ENCODE measurements around the gene KCNG4. TPM values are rescaled to one million over a fixed set of nuclear protein-coding genes. Genes with fewer than 3 reads are reported as not detected.

The KCNG4 gene
- total RNA-seq, 1 experiment from 2014 or later, result not detected

GRCh38 chr16:84237994-84238750 lies 1.6 kb downstream of the KCNG4 start:
- Histone ChIP-seq H3K4me1 (replicated peaks) (no peaks in the 10 kb centered on the region), H3K27me3 (replicated peaks) (peaks cover 6% of the 10 kb centered on the region; the same call in 1 of the 2 replicates), H3K36me3 (no peaks in the 10 kb centered on the region), H3K9me3 (replicated peaks) (no peaks in the 10 kb centered on the region), H3K27ac (no peak overlapping the region), H3K4me3 (no peak overlapping the region)
- DNase-seq (ENCODE audit: low read depth in 1 of 2, low spot score in 2 of 2), result no peak

DNA sequence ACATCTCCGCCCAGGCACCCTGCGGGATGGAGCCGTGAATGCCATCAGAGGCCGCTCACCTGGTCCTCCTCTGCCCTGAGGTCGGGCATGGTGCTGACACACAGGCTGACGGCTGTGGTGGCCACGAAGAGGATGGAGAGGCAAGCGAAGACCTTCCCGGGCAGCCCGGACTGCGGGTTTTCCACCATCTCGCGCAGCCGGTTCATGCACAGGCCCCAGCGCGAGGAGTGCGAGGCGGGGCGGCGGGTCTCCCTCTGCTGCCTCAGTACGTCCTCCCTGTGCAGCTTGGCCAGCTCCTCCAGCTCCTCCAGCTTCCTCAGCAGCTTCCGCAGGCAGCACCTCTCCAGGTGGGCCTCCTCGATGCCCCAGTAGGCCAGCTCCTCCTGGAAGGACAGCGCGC lies 3.1 kb downstream of the KCNG4 start:
- no peak for DNase-seq (ENCODE audit: low read depth in 1 of 2, low spot score in 2 of 2)
- Histone ChIP-seq H3K9me3 (replicated peaks) (no peaks in the 10 kb centered on the region), H3K36me3 (no peaks in the 10 kb centered on the region), H3K4me1 (replicated peaks) (no peaks in the 10 kb centered on the region), H3K4me3 (no peak overlapping the region), H3K27me3 (replicated peaks) (peaks cover 6% of the 10 kb centered on the region; the same call in 1 of the 2 replicates), H3K27ac (no peak overlapping the region)

DNA sequence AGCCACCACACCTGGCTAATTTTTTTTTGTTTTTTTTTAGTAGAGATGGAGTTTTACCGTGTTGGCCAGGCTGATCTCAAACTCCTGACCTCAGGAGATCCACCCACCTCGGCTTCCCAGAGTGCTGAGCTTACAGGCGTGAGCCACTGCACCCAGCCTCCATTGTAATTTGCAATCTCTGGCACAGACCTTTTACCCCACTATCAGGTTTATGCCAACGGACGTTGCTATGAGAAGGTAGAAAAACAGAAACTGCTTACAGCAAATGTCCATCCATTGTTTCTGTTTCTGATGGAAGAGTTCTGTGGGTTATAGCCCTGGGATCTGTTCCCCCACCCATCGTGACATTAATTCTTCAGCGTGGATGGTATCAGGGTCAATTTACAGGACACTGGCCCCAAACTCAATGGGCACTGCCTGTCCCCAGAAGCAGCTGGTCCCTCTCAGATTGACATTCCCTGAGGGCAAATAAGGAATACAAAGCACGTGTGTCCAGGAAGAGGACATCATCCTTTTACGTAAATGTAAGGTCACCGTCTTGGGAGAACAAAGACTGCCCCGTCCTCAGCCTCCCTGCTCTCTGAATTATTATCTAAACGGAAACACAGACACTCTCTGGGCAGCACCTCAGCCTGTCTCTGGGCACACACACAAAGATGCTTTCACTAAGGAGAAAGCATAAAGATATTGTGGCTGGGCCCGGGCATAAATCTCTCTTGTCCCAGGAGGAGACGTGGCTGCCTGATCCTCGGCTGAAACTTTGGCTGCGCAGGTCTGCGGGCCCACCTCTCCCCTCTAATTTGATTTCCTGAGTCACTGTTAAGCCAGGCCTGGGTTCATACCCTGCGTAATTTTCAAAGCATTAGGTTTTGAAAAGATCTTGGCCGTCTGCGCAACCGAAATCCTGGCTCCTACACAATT lies 5.2 kb downstream of the KCNG4 start:
- no peaks in the 10 kb centered on the region for H3K36me3 ChIP-seq
- H3K27ac ChIP-seq, result no peak overlapping the region
- no peaks in the 10 kb centered on the region for H3K9me3 ChIP-seq (replicated peaks)
- H3K4me1 ChIP-seq (replicated peaks), result no peaks in the 10 kb centered on the region; the same call in 1 of the 2 replicates
- peaks cover 6% of the 10 kb centered on the region; the same call in 1 of the 2 replicates for H3K27me3 ChIP-seq (replicated peaks)
- H3K4me3 ChIP-seq, result no peak overlapping the region
- DNase-seq (ENCODE audit: low read depth in 1 of 2, low spot score in 2 of 2), result no peak

DNA sequence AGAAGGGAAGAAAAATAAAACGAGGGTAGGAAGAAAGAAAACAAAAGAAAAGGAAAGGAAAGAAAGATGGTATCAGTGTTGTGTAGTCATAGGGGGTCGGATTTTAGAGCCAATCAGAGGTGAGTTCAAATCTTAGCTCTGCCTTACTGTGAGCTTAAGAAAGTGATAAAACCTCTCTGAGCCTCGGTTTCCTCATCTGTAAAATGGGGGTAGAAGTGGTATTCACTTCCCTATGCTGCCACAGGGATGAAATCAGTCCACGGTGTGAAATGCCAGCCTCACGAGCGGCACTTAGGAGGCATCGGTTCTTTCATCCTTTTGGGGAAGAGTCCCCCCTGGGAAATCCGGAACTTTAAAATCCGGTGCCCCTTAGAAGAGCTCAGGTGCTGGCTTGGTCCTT lies 6.1 kb downstream of the KCNG4 start:
- H3K4me1 ChIP-seq (replicated peaks), result peaks cover 3% of the 10 kb centered on the region
- H3K27ac ChIP-seq, result no peak overlapping the region
- no peaks in the 10 kb centered on the region for H3K9me3 ChIP-seq (replicated peaks)
- no peak overlapping the region for H3K4me3 ChIP-seq
- DNase-seq (ENCODE audit: low read depth in 1 of 2, low spot score in 2 of 2), result no peak
- no peaks in the 10 kb centered on the region for H3K27me3 ChIP-seq (replicated peaks)
- no peaks in the 10 kb centered on the region for H3K36me3 ChIP-seq

- H3K27me3 ChIP-seq (replicated peaks), result no peaks in the 10 kb centered on the region
- no peak for DNase-seq (ENCODE audit: low read depth in 1 of 2, low spot score in 2 of 2)
- peaks cover 11% of the 10 kb centered on the region for H3K4me1 ChIP-seq (replicated peaks)
- no peak overlapping the region for H3K27ac ChIP-seq
- H3K4me3 ChIP-seq, result no peak overlapping the region
- no peaks in the 10 kb centered on the region for H3K36me3 ChIP-seq
- H3K9me3 ChIP-seq (replicated peaks), result no peaks in the 10 kb centered on the region
These were observed 6.8 kb downstream of the KCNG4 start for GRCh38 chr16:84232969-84233368.

DNA sequence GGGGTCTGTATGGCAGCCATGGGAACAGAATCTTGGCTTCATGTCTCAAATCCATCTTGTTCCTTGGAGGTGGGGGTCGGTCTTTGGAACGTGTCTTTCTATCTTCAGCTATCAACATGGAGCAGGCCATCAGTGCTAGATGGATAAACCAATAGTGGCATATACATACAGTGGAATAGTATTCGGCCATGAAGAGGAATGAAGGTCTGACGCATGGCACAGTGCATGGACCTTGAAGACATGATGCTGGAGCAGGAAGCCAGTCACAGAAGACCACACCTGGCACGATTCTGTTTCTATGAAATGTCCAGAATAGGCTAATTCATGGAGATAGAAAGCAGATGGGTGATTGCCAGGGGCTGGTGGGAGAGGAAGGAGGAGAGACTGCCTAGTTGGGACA lies 7.8 kb downstream of the KCNG4 start:
- DNase-seq (ENCODE audit: low read depth in 1 of 2, low spot score in 2 of 2), result no peak

GRCh38 chr16:84229471-84229870 lies 10.3 kb downstream of the KCNG4 start:
- peaks cover 15% of the 10 kb centered on the region for H3K4me1 ChIP-seq (replicated peaks)
- H3K36me3 ChIP-seq, result no peaks in the 10 kb centered on the region
- H3K4me3 ChIP-seq, result no peak overlapping the region
- no peak for DNase-seq (ENCODE audit: low read depth in 1 of 2, low spot score in 2 of 2)
- no peaks in the 10 kb centered on the region for H3K9me3 ChIP-seq (replicated peaks)
- H3K27ac ChIP-seq, result no peak overlapping the region
- H3K27me3 ChIP-seq (replicated peaks), result no peaks in the 10 kb centered on the region

More for the DNA sequence above, 7.8 kb downstream of the KCNG4 start:
- Histone ChIP-seq H3K9me3 (replicated peaks) (no peaks in the 10 kb centered on the region), H3K4me3 (no peak overlapping the region), H3K36me3 (no peaks in the 10 kb centered on the region), H3K27me3 (replicated peaks) (no peaks in the 10 kb centered on the region), H3K27ac (no peak overlapping the region), H3K4me1 (replicated peaks) (peaks cover 15% of the 10 kb centered on the region)

DNA sequence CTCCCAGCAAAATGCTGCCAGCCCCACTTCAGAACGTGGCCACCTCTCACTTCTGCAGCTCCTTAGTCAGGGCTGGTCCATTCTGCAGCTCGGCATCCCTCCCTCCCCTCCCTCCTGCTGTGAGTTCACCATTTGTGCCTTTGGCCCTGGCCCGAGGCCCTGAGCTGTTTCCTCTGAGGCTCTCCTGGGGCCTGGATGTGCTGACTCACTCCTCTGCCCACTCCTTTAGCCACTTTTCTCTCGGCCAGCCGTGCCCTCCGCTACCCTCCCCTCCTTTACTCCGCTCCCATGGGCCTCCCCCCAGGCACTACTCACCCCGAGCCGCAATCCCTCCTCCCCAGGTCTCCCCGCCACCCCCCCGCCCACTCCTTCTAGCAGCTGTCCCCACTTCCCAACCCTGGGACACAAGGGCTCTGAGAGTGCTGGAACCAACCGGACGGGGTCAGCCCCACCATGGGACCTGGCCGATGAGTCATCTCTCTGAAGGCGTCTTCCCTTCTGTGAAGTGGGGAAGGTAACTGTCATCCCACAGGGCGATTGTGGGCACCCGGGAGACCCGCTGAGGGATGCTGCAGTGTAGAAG lies 11.5 kb downstream of the KCNG4 start:
- Histone ChIP-seq H3K27ac (peak overlapping the region; percentile 47), H3K9me3 (replicated peaks) (no peaks in the 10 kb centered on the region), H3K4me3 (no peak overlapping the region), H3K36me3 (no peaks in the 10 kb centered on the region), H3K27me3 (replicated peaks) (no peaks in the 10 kb centered on the region), H3K4me1 (replicated peaks) (peaks cover 15% of the 10 kb centered on the region)
- DNase-seq (ENCODE audit: low read depth in 1 of 2, low spot score in 2 of 2), result peak; percentile 68 to 89

DNA sequence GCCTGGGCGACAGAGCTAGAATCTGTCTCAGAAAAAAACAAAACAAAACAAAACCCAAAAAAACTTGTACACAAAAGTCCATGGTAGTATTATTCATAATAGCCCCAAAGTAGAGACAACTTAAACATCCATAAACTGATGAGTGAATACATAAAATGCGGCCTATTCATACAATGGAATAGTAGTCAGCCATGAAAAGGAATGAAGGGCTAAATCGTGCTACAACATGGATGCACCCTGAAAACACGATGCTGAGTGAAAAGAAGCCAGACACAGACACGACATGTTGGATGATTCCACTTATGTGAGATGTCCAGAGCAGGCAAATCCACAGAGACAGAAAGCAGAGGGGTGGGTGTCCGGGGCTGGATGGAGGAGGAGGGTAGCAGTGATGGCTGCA lies 12.3 kb downstream of the KCNG4 start:
- H3K27ac ChIP-seq, result no peak overlapping the region
- H3K4me3 ChIP-seq, result no peak overlapping the region
- DNase-seq (ENCODE audit: low read depth in 1 of 2, low spot score in 2 of 2), result no peak
- no peaks in the 10 kb centered on the region for H3K36me3 ChIP-seq
- peaks cover 15% of the 10 kb centered on the region for H3K4me1 ChIP-seq (replicated peaks)
- H3K27me3 ChIP-seq (replicated peaks), result no peaks in the 10 kb centered on the region
- no peaks in the 10 kb centered on the region for H3K9me3 ChIP-seq (replicated peaks)

DNA sequence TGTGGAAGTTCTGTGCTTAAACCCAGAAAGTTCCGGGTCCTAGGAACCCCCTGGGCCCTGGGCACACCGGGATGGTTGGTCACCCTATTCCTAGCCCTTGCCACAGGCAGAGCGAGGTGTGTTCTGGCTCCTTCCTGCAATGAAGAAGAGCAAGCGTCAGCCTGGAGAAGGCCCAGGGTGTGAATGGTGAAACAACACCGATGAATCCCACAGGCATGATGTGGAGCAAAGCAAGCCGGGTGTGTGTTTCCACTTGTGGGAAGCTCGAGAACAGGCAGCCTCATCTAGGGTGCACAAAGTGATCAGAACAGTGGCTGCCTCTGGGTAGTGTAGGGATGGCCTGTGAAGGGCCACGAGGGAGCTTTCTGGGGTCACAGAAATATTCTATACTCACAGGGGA lies 13.8 kb downstream of the KCNG4 start:
- Histone ChIP-seq H3K27ac (no peak overlapping the region), H3K4me3 (no peak overlapping the region), H3K9me3 (replicated peaks) (no peaks in the 10 kb centered on the region), H3K4me1 (replicated peaks) (peaks cover 15% of the 10 kb centered on the region), H3K27me3 (replicated peaks) (no peaks in the 10 kb centered on the region), H3K36me3 (no peaks in the 10 kb centered on the region)
- DNase-seq (ENCODE audit: low read depth in 1 of 2, low spot score in 2 of 2), result no peak

DNA sequence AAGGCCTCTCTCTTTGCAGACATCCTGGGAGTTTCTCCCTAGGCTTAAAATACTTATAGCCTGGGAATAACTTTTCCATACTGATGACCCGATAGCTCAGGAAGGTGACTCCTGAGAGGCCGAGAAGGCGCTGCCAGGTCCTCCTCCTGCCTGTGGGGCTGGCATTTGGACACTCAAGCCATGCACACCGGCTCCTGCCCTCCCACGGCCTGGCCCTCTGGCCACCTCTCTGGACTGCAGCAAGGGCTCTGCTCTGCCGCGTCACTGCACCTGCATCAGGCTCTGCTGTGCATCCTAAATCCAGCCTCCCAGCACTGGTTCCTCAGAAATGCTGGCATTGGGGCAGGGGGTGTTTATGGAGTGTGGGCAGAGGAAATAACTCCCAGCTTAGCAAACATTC lies 14.2 kb downstream of the KCNG4 start:
- peaks cover 15% of the 10 kb centered on the region for H3K4me1 ChIP-seq (replicated peaks)
- H3K27ac ChIP-seq, result no peak overlapping the region
- no peaks in the 10 kb centered on the region for H3K36me3 ChIP-seq
- H3K4me3 ChIP-seq, result no peak overlapping the region
- no peaks in the 10 kb centered on the region for H3K27me3 ChIP-seq (replicated peaks)
- DNase-seq (ENCODE audit: low read depth in 1 of 2, low spot score in 2 of 2), result no peak
- H3K9me3 ChIP-seq (replicated peaks), result no peaks in the 10 kb centered on the region

GRCh38 chr16:84225126-84225525 lies 14.7 kb downstream of the KCNG4 start:
- Histone ChIP-seq H3K4me3 (no peak overlapping the region), H3K27me3 (replicated peaks) (no peaks in the 10 kb centered on the region), H3K4me1 (replicated peaks) (peaks cover 15% of the 10 kb centered on the region), H3K36me3 (no peaks in the 10 kb centered on the region), H3K27ac (no peak overlapping the region), H3K9me3 (replicated peaks) (no peaks in the 10 kb centered on the region)
- DNase-seq (ENCODE audit: low read depth in 1 of 2, low spot score in 2 of 2), result no peak

DNA sequence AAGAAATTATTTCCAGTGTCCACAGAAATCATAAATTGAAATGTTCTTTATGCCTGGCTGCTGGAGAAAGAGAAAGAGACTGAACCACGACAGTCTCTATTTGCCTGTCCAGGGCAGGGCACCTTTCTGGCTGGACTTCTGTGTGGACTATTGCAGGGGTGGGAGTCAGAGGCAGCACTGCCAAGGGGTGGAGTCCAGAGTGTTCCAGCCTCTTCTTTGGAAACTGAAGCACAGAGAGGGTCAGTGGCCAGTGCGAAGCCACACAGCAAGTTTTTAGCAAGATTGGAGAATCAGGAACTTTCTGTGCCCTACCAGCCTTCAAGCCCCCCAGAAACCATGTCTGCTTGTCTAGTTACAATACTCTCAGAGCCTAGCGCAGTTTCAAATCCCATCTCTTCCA lies 15.3 kb downstream of the KCNG4 start:
- Histone ChIP-seq H3K4me3 (no peak overlapping the region), H3K27me3 (replicated peaks) (no peaks in the 10 kb centered on the region), H3K27ac (no peak overlapping the region), H3K36me3 (no peaks in the 10 kb centered on the region), H3K4me1 (replicated peaks) (peaks cover 15% of the 10 kb centered on the region), H3K9me3 (replicated peaks) (no peaks in the 10 kb centered on the region)
- DNase-seq (ENCODE audit: low read depth in 1 of 2, low spot score in 2 of 2), result no peak

GRCh38 chr16:84223456-84223855 lies 16.4 kb downstream of the KCNG4 start:
- Histone ChIP-seq H3K27ac (no peak overlapping the region), H3K9me3 (replicated peaks) (no peaks in the 10 kb centered on the region), H3K36me3 (no peaks in the 10 kb centered on the region), H3K4me1 (replicated peaks) (peaks cover 9% of the 10 kb centered on the region), H3K4me3 (no peak overlapping the region), H3K27me3 (replicated peaks) (no peaks in the 10 kb centered on the region)
- DNase-seq (ENCODE audit: low read depth in 1 of 2, low spot score in 2 of 2), result no peak

All from SJSA1 (cell line).